Mesenteric fat pad (tissue), 1 donor: Measurements from ENCODE around the gene KCNC1. TPM values are rescaled to one million over a fixed set of nuclear protein-coding genes. Genes with fewer than 3 reads are reported as not detected.

ENCODE experiments used
- DNase-seq: peaks from one replicate; pipeline ENCODE4 v3.0.0-alpha.2; 2020; ENCODE audit warnings: low spot score
- total RNA-seq: library from RNA; stranded (reverse); fragmentation: NEBNext Ultra II Directional; extraction: Animal tissue kit (Norgen Biotek cat#: 25700); gene quantifications from one replicate; pipeline ENCODE4 v1.2.1, GENCODE V29; 2021
- donor health status: DM: yes; HTN: yes; CAD: no.

KCNC1 gene
- total RNA-seq, 1 donor from 2014 or later: not detected

- peak; percentile 67 for DNase-seq
Measured at GRCh38 chr11:17736579-17736893, 2.0 kb downstream of the KCNC1 start.

- peak; percentile 77 for DNase-seq
Measured at GRCh38 chr11:17736930-17737817, 2.6 kb downstream of the KCNC1 start.

DNA sequence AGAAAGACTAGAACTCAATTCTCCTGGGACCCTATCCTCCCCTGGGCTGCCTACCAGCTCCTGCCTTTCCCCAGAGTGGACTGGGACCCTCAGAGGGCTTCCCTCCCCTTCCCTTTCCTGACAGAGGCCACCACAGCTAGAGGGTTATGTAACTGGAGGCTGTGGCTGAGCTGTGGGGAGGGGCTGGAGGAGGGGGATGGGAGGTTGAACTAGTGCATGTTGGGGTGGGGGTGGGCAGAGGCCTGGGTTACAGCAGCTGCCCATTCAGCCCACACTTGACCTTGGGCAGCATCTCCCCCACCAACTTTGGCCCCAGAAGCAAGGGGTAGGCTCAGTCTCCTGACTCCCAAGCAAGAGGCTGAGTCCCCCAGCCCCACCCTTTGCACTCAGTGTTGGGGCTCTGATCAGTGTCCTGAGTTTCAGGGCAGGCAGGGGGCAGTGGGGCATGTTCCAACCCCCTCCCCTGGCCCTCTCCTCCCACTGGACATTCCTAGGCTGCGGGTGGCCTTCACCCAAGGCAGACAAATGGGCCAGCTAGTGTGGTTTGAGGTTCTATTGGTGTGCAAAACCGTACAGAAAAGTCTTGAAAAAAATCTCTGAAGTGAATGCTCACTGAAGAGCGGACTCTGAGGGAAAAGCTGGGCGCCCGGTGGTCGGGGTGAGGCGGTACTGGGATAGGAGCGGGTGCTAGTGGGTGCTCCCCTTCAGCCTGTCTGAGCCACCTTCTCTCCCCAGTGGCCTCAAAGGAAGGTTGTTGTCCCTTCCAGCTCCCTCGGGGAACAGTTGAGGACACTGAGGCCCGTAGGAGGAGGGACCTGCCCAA is 3.8 kb downstream of the KCNC1 start:
- DNase-seq: peak; percentile 72

DNA sequence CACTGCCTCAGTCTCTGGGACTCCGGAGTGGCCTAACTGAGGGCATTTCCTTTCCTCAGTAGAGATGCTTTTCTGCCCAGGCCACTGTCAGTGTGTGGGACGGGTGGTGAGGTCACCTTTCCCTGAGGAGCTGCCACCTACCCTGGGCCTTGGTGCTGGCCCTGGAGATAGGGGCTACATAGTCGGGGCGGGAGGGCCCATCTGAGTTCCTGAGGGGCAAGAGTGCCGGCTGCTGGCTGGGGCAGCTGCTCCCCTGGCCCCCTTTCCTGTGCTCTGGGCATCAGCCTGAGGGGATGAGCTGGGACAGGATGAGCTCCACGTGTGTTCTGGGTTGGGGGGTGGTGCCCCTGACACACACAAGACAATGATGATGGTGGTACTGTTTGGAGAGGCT is 5.4 kb downstream of the KCNC1 start:
- peak; percentile 62 for DNase-seq

DNA sequence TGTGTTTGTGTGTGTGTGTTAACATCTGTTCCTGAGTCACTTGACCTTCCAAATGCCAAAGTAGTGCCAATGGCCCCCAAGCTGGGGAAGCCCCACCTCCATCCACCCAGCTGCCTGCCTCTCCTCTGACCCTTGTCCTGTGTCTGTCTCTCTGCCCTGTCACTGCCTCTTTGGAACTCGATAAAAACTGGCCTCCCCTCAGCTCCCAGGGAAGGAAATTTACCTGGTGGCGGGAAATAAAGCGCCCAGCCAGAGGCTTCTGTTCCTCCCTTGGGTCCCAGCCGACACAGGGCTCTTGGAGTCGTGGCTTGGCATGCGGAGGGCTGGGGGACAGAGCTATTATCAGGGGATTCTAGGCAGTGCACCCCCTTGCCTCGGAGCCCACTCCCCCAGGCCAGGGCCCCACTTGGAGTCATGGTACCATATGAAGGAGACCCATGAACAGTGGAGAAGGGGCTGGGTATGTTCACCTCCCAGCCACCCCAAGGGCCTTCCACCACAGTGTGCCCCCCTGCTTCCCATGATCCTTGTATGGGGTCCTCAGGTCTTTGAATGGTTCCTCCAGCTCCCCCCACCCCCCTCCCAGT is 6.2 kb downstream of the KCNC1 start:
- DNase-seq: no peak

- no peak for DNase-seq
Measured at GRCh38 chr11:17741487-17741886, 6.9 kb downstream of the KCNC1 start.

GRCh38 chr11:17742019-17742418 is 7.4 kb downstream of the KCNC1 start:
- no peak for DNase-seq

DNA sequence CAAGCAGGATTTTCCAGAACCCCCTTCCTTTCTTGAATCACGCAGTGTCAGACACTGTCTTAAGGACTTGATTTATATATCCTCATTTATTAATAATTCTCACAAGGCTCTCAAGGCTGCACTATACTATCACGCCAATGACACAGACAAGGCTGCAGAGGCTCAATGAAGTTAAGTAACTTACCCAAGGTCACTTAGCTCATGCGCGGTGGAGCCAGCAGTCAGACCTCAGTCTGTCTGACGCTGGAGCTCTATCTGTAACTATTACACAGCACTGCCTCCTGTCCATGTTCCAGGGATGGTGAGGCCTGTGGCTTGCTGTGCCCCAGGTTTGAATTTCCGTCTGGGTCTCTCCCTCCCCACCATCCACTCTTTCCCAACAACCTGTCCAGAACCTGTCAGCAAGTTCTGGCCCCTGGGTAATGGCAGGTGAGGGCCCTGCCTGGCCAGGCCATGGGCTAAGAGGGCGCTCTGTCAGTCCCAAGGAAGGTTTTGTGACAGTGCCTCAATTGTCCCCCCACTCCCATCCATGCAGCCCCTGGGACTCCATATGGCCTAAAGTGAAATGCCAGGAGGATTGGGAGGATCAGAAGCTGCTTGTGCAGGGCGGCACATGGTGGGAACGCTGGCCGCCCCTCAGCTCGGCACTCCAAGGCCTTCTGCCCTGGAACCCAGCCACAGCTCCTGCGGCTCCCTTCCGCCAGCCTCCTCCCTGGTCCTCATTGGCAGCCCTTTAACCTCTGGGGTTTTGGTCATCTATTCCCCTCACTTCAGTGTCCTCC is 8.6 kb downstream of the KCNC1 start:
- DNase-seq: no peak

GRCh38 chr11:17743808-17744119 is 9.2 kb downstream of the KCNC1 start:
- DNase-seq: no peak

DNA sequence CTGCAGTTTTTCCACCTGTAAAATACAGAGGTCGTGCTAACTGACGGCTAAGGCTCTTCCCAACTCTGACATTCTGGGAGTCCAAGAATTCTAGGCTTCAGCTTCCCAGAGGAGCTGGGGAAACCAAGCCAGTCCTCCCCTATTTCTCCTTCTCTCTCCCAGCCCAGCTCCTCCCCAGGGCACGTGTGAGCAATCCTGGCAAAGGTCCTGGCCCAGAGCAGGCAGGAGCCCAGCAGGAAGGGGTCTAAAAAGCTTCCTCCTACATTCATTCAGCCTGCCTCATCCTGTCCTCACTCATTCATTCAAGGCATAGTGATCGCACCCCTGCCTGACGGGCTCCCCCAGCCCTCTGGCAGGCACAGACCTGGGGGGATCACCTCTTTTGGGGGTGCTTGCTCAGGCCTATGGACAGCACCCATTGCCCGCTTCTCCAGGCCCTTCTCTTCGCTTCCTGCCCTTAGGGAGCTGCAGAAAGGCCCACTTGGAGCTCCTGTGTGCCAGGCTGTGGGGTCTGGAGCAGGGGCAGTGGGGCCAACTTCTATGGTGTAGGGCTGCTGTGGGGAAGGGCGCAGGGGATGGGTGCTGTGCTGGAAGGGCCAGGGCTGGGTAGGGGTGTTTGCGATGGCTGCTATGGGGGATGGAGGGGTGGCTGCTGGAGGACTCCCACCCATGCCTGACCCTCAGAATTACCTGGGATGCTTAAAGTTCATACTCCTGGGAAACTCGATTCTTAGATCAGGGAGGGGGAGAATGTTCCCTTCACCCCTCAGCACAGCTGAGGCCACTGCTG is 9.8 kb downstream of the KCNC1 start:
- DNase-seq: no peak

DNA sequence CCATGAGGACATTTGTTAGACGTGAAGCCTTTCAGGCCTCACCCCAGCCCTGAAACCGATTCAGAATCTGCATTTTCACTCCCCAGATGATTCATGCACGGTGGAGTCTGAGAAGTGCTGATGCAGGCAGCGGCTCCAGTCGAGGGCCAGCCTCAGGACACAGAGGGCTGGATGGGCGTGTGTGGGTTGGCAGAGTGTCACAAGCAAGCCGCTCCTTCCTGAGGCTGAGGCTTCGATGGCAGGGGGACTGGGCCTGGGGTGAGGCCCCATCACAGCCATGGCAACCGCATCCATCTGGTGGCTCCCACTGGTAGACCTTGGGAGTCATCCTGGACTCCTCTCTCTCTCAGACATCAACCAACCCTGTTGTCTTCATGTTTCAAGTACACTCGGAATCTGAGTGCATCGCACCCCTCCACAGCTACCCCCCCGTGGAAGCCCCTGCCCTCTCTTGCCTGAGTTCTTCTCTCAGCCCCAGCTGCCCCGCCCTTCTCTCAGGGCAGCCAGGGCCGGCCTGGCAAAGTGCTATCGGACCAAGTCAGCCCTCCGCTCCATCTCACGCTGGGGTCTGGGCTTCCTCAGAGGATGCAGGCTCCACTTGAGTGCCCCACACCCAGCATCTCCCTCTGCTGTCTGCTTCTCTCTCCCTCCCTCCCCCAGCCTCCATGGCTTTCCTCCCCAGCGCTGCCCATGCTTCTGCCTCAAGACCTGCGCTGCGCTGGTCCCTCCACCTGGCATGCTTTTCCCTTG is 10.6 kb downstream of the KCNC1 start:
- no peak for DNase-seq

GRCh38 chr11:17746096-17746495 is 11.5 kb downstream of the KCNC1 start:
- no peak for DNase-seq

DNA sequence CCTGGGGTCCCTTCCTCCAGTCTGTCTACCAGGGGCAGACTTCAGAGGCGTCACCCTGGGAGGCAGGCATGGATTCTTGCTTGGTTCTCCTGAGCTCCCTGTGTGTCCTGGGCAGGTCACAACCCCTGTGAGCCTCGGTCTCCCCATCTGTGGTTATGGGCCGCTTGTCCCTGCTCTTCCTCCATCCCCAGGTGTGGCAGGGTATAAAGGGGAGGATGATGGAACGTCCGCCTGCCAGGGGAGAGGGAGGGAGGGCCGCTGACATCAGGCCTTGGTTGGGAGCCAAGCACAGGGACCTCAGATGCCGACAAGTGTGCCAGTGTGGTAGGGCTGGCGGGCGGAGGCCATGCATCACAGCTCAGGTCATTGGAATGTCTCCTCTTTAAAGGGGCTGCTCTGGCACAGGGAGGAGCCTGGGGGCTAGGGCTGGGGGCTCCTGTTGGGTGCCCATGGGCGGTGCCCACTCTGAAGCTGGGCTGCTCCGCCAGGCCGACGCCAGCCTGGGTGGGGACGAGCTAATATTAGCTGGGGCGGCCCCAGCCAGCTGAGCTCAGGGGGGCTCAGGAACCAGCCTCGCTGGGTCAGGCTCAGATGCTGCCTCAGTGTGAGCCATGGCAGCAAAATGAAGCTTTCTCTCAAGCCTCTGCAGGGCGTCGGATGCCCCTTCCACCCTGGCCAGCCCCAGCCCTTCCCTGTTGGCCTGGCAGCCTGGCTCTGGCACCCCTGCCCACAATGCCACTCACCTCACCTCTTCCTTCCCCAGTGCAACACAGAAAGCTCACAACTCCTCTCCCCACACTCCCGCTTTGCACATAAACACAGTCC is 12.8 kb downstream of the KCNC1 start:
- DNase-seq: no peak

DNA sequence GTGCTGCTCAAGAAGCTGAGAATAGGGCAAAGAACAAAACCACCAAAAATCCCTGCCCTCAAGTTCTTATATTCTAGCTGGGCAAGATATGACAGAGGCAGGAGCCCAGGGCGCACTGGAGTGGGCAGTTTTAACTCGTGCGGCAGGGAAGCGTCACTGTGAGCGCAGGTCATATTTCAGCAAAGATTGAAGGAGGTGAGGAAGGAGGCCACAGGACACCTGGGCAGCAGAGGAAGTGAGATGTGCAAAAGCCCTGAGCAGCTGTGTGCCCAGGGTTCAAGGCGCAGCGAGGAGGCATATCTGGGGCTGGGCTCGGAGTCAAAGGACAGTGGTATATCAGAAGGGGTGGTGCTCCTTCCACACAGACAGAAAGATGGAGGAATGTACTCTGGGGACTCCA is 13.5 kb downstream of the KCNC1 start:
- no peak for DNase-seq

DNA sequence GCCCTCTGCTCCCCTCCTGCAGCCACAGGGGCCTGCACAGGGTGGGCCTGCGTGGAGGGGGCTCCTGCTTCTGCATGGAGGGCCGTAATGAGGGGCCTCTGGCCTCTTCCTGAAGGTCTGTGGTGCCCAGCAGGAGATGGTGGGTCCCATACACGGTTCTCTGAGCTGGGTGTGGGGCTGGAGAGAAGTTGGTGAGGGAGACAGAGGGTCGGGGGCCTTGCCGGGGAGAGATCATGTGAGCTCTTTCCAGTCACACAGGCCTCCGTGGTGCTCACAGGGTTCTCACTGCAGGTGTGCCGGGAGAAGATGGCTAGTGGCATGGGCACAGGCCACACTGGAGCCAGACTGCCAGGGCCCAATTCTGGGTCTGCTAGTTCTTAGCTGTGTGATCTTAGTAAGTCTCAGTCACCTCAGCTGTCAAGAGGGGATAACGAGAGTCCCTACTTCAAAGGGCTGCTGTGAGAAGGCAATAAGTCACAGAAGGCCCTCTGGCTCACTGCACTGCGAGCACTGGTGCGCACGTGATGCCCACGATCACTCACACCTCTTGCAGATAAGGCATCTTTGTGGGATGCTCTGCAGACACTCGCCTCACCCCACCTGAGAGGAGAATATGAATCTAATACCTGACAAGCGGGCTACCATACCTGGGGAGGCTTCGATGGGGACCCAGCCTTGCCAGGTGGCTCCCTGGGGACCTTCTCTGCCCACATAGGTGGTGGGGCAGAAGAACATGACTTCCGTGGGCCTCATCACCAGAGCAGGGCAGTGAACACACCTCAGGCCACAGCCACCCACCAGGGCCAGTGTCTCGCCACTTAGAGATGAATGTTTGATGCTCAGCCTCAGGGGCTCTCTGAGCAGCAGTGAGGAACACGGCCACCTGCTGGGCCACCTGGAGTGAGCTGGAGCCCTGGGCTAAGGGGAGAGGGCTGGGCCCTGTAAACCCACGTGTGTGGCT is 14.5 kb downstream of the KCNC1 start:
- no peak for DNase-seq

DNA sequence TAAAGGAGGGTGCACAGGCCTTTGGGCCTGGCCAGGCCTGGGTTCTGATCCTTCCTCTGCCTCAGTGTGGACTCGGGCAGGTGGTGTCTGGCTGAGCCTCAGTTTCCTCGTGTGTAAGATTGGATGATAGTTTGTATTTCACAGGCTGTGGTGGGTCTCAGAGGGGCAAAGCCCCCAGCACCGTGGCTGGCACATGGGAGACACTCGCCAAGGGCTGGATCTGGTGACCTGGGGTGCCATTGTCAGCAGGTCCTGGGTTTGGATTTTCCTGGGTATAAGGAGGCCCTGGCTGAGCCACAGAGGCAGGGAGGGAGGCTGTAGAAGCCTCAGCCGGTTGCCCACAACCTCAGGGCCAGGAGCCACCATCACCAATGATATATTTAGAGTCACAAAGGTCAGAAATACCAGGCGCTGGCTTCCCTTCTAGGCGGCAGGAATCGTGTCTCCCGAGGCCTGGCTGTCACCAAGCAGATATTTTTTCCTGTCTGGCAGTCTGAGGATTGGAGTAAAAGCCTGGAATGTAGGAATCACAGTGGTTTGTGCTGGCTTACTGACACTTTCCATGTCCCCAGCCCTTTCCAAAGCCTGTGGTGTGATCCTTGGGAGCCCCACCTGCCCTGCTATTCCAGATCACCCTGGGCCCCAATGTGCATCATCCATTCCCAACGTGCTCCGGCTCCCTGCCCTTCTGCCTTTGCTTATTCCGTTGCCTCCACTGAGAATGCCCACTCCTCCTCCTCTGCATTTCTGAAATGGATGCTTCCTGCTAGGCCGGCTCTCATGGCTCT is 15.6 kb downstream of the KCNC1 start:
- DNase-seq: no peak

DNA sequence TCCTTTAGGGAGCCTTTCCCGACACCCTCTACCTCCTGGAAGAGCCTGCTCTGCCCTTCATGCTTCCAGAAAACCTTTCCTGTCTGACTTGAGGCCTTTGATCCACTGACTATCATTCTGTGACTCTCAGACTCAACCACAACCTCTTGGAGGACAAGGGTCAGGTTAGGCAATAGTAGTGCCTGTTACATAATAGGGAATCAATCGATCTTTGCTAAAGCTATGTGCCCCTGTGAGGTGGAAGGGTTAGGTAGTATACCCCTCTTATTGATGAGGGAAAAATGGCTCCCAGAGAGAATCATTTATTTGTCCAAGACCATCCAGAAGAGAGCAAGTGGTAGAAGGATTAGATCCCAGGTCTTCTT is 16.2 kb downstream of the KCNC1 start:
- DNase-seq: no peak
